MM.1S (cell line): ENCODE data around the gene NDUFC2.

Experiments
- CTCF ChIP-seq: fragments of 300-600 bp; sonication (generic); IDR thresholded peaks from 2 replicates; pipeline ENCODE4 v1.5.1; 2016; ENCODE audit warnings: antibody characterized with exemption, low read length, mixed read lengths
- EZH2 ChIP-seq: fragments of 300-600 bp; sonication (generic); optimal IDR thresholded peaks from 2 replicates; pipeline ENCODE3; 2017; ENCODE audit warnings: low read depth, mild to moderate bottlenecking, antibody characterized with exemption, low read length, mixed read lengths
- EZH2phosphoT487 ChIP-seq: fragments of 300-600 bp; sonication (generic); IDR thresholded peaks from 2 replicates; pipeline ENCODE4 v1.6.1; 2018; ENCODE audit warnings: antibody characterized with exemption, low read length

GRCh38 chr11:78056093-78056492, 23.6 kb downstream of the NDUFC2 start:
- TF ChIP-seq CTCF = no peak
- no peak for TF ChIP-seq EZH2
- TF ChIP-seq EZH2phosphoT487 = no peak
